ENCODE data around the gene CNNM3.

- TF ChIP-seq, protein P1, sequence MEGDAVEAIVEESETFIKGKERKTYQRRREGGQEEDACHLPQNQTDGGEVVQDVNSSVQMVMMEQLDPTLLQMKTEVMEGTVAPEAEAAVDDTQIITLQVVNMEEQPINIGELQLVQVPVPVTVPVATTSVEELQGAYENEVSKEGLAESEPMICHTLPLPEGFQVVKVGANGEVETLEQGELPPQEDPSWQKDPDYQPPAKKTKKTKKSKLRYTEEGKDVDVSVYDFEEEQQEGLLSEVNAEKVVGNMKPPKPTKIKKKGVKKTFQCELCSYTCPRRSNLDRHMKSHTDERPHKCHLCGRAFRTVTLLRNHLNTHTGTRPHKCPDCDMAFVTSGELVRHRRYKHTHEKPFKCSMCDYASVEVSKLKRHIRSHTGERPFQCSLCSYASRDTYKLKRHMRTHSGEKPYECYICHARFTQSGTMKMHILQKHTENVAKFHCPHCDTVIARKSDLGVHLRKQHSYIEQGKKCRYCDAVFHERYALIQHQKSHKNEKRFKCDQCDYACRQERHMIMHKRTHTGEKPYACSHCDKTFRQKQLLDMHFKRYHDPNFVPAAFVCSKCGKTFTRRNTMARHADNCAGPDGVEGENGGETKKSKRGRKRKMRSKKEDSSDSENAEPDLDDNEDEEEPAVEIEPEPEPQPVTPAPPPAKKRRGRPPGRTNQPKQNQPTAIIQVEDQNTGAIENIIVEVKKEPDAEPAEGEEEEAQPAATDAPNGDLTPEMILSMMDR (IDR thresholded peaks at IDR 0.05; ENCODE audit: poor library complexity), result no peak
- TF ChIP-seq EZH2phosphoT487 (IDR thresholded peaks at IDR 0.05; ENCODE audit: low read depth, severe bottlenecking, unreplicated experiment), result no peak
- no peak for TF ChIP-seq EZH2 (IDR thresholded peaks at IDR 0.05; ENCODE audit: borderline replicate concordance)
Observed at GRCh38 chr2:96841701-96842495, 25.8 kb downstream of the CNNM3 start.

Measured in hepatocyte (in vitro differentiated cells).